SIG-M5 treated with dmso at 0.1 percent for 504 hours (cell line): ENCODE measurements around the gene MAGI3.
"Not testable (repeated sequence)": the region's sequence is repeated elsewhere in the genome, so short reads cannot be mapped to it uniquely, and the experiment has no call there.

Source experiments
- DNase-seq: peaks from one replicate; lab custom pipeline; 2025; ENCODE audit not compliant: unreplicated experiment; lab: John Stamatoyannopoulos, UW

Gene MAGI3

DNA sequence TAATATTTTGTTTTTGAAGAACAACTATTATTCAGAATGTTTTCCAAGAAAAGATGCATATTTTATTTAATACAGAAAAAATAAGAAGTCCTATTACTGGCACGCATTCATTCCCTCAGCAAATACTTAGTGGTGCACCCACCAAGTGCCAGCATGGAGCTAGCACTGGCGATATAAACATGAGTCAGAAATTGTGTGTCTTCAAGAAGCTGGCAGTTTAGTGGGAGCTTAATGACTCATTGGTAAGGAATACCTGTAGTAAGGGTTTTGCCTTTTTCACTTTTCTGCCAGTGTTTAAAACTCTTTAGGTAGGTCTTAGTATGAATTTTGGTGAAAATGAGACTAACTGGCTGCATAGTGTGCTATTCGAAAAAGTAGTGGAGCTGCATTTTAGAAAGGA, 6.3 kb downstream of the MAGI3 start:
- no peak for DNase-seq

- DNase-seq, result no peak
Observed at GRCh38 chr1:113399062-113399583, 8.8 kb downstream of the MAGI3 start.

- DNase-seq, result no peak
Observed at GRCh38 chr1:113401067-113401466, 10.8 kb downstream of the MAGI3 start.

GRCh38 chr1:113401728-113402127, 11.4 kb downstream of the MAGI3 start:
- no peak for DNase-seq

DNA sequence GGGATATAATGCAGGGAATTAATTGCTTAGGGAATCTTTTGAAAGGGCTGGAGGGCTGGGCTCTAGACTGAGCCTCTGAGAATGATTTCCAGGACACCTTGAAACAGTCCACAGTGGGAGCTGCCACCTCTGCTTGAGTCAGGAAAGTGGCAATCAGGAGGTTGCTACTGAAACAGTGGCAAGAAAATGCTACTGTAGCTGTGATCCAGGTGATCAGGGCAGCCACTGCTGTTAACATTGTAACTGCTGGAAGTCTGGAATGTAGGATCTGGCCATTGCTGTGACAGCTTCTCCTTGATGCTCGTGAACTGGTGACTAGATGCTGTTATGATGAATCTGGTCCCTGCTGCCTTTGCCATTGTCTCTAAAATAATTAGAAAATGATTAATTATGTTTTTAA, 12.8 kb downstream of the MAGI3 start:
- DNase-seq, result no peak

GRCh38 chr1:113405573-113405972, 15.3 kb downstream of the MAGI3 start:
- DNase-seq, result no peak

DNA sequence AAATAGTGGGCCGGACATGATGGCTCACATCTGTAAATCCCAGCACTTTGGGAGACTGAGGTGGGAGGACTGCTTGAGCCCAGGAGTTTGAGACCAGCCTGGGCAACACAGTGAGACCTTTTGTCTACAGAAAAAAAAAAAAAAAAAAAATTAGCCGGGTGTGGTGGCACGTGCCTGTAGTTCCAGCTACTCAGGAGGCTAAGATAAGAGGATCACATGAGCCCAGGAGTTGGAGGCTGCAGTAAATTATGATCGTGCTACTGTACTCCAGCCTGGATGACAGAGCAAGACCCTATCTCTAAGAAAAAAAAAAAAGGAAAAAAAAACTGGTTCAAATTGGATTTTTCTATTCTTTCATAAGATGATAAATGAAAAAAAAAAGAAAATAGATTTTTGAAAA, 15.8 kb downstream of the MAGI3 start:
- not testable (repeated sequence) for DNase-seq

DNA sequence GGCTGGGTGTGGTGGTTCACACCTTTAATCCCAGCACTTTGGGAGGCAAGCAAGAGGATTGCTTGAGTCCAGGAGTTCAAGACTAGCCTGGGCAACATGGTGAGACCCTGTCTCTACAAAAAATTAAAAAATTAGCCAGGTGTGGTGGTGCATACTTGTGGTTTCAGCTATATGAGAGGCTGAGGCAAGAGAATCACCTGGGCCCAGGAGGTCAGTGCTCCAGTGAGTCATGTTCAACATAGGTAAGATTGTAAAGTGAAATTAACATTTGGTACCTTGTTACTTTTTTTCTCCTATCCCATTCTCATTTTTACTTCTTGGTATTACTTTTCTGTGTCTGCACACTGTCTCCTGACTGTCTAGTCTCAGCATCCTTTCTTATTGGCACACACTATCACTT, 19.0 kb downstream of the MAGI3 start:
- no peak for DNase-seq

GRCh38 chr1:113412020-113412419, 21.7 kb downstream of the MAGI3 start:
- DNase-seq, result not testable (repeated sequence)

DNA sequence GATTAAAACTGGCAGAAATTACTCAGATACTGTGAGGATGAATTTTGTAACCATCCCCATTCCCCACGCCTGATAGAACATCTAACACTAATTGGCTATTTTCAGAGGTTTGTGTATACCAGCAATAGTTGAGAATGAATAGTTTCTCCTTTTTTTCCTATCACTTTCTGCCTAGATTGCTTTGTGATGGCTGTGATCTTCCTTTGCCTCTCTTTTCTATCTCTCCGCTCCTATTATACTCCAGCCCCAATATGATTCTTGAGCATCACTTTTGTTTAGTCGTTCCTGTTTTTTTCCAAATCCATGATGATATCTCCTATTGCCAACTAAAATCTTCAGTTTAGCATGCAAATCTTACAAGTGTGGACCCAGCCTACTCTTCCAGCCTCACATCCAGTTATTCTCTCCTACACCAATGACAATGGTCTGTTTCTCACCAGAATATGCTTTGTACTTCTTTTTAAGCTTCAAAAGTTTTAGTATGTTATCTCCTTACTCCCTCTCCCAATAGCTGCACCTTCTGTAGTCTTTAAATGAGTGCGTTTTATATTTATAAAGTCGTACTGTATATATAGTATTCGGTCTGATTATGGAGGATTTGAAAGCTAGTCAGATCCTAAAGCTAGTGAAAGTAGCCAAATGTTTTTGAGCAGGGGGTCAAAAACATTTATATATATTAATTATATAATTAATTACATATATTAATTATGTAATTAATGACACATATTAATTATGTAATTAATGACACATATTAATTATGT, 25.2 kb downstream of the MAGI3 start:
- DNase-seq, result peak; percentile 22

- not testable (repeated sequence) for DNase-seq
Observed at GRCh38 chr1:113416071-113416470, 25.8 kb downstream of the MAGI3 start.

DNA sequence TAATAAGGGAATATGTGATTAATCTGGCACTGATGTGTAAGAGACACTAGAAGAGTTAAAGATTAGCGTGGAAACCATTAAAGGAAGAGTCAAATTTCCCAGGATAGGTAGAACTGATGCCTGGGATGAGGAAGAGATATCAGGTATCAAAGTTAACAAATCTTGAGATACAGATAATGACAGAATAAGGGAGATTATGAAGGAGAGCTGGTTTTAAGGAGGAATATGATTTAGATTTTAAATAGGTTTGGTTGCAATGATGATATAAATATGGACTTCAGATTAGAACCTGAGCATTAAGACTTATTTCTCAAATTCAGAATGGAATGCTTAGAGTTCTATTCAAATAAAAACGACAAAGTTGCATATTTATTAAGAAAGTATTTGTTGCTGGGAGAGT, 26.2 kb downstream of the MAGI3 start:
- peak; percentile 11 for DNase-seq

DNA sequence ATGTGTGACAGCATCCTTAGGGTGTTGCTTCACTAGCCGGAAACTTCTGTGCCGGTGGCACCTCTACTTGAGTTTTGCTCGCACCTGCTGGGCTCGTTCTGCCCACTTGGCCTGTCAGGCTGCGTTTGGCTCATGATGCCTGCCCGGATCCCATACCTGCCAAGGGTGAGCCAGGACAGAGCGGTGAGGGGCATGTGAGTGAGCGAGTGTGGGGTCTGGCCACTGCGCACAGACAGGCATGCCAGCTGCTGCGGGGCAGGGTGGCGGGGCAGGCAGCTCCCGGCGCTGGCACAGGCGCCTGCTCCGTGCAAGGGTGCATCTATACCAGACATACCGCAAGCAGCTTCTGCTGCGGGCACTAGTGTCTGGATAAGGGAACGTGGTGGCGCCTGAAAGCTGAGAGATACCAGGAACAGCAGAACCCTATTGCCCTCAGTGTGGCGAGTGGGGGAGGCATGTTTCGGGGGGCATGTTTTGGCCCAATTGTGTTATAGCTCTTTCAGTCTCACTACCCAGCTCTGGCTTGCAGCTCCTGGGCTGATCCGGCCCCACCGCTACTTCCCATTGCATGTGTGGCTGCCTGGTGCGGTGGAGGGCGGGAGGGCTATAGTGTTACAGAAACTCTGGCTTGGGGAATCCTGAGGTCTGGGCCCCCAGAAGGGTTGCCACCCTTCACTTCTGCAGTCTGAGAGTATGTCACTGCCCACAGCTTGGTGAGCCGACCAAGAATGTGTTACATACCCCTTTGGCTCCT, 32.2 kb downstream of the MAGI3 start:
- DNase-seq, result no peak

- no peak for DNase-seq
Observed at GRCh38 chr1:113423826-113424225, 33.5 kb downstream of the MAGI3 start.

DNA sequence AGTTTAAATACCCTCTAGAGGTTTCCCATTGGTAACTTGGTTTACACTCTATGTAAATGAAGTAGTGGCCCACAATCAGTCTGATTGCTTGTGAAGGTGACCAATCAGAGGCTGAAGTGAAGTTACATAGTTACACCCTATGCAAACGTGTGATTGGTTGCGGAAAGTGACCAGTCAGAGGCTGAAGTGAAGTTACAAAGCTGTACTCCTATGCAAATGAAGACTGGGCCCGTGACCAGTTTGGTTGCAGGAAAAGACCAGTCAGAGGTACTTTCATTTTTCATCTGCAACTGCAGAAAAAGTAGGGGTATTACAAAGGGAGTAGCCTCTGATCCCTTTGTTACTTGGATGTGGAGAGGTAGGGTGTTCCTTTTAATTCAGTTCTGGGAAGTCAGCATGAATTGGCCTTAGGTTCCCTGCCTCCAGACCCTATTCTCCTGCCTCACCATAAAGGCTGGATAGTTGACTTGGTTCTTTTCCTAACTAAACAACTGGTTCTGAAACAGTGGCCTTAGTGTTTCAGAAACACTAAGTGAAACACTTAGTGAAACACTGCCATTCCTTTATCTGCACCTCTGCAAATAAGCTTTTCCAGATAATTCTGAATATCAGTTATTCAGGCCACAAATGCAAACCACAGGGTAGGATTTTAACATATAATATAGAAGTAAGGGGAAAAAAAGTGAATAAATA, 39.3 kb downstream of the MAGI3 start:
- DNase-seq, result no peak

- DNase-seq, result no peak
Observed at GRCh38 chr1:113433184-113433583, 42.9 kb downstream of the MAGI3 start.

GRCh38 chr1:113434081-113434873, 44.0 kb downstream of the MAGI3 start:
- no peak for DNase-seq

DNA sequence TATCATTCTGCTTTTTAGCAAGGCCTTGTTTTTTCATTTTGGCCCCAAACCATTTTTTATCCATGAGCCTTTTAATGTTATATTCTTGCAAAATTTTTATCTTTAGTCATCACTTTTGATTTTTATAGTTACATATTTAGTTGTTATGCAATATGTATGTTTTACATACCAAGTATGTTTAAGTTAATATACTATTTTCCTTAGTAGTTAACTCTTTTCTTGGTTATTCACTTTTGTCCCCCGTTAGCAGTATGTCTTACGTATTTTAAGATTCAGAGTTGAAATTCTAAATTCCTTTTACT, 44.5 kb downstream of the MAGI3 start:
- DNase-seq, result no peak

DNA sequence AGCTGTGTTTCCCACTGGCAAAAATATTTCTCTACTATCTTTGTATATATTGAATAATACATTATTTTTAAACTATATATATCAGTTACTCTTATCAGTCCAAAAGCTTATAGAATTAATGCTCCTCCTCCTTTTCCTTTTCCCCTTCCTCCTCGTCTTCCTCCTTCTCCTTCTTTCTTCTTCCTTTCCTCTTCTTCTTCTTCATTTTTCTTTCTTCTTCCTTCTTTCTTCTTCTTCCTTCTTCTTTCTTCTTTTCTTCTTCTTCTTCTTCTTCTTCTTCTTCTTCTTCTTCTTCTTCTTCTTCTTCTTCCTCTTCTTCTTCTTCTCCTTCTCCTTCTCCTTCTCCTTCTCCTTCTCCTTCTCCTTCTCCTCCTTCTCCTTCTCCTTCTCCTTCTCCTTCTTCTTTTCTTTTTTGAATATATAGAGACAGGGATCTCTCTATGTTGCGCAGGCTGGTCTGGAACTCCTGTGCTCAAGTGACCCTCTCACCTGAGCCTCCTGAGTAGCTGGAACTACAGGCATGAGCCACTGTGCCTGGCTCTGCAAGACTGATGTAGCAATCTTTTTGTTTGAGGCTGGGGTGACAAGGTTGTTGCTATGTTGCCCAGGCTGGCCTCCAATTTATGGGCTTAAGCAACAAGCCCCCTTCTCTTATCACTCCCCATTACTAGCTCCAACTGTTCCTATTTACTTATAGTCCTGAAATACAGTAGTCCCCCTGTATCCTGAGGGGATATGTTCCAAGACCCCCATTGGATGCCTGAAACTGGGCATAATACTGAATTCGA, 47.4 kb downstream of the MAGI3 start:
- no peak for DNase-seq
